Measurements from ENCODE around the gene CEP120. TPM values are rescaled to one million over a fixed set of nuclear protein-coding genes. Genes with fewer than 3 reads are reported as not detected.

The CEP120 gene
- total RNA-seq, 1 donor from 2014 or later = 19.0 TPM

- no peak overlapping the region for H3K27ac Mint-ChIP-seq (ENCODE audit: unreplicated experiment)
- H3K4me1 ChIP-seq (ENCODE audit: insufficient read depth, low read length) = no peaks in the 10 kb centered on the region
- H3K79me2 ChIP-seq (ENCODE audit: insufficient read depth, low read length) = no peaks in the 10 kb centered on the region
- no peak overlapping the region for H3K9ac ChIP-seq (ENCODE audit: low read length)
- H3K4me1 Mint-ChIP-seq (ENCODE audit: low read depth, unreplicated experiment) = peaks cover 1% of the 10 kb centered on the region
- H3K27me3 Mint-ChIP-seq (ENCODE audit: low read depth, unreplicated experiment) = no peaks in the 10 kb centered on the region
- TF ChIP-seq CTCF (IDR thresholded peaks at IDR 0.05; ENCODE audit: insufficient read depth, low read depth, low read length) = no peak
- TF ChIP-seq EZH2 (IDR thresholded peaks at IDR 0.05; ENCODE audit: insufficient read depth, low read length) = no peak
- no peak overlapping the region for H3K4me2 ChIP-seq (ENCODE audit: low read length)
- DNase-seq (ENCODE audit: low read depth) = no peak
- H3K36me3 ChIP-seq (ENCODE audit: insufficient read depth, low read length) = peaks cover 7% of the 10 kb centered on the region
- no peaks in the 10 kb centered on the region for H3K9me3 ChIP-seq (ENCODE audit: insufficient read depth, low read depth, low read length)
- peaks cover 7% of the 10 kb centered on the region for H3K36me3 Mint-ChIP-seq (ENCODE audit: low read depth, unreplicated experiment)
- H3K4me3 Mint-ChIP-seq (ENCODE audit: unreplicated experiment) = no peak overlapping the region
- no peak for FAIRE-seq
- no peaks in the 10 kb centered on the region for H4K20me1 ChIP-seq (ENCODE audit: insufficient read depth, low read length)
- H3K9me3 Mint-ChIP-seq (ENCODE audit: unreplicated experiment) = peaks cover 4% of the 10 kb centered on the region
- H3K27ac ChIP-seq (ENCODE audit: low read depth, low read length) = no peak overlapping the region
- no peak overlapping the region for H3K4me3 ChIP-seq (ENCODE audit: insufficient read depth, low read depth, low read length)
- H2AFZ ChIP-seq (ENCODE audit: low read depth, low read length) = no peak overlapping the region
- no peaks in the 10 kb centered on the region for H3K27me3 ChIP-seq (ENCODE audit: insufficient read depth, low read length)
Observed at GRCh38 chr5:123359454-123360200, 63.6 kb downstream of the CEP120 start.

DNA sequence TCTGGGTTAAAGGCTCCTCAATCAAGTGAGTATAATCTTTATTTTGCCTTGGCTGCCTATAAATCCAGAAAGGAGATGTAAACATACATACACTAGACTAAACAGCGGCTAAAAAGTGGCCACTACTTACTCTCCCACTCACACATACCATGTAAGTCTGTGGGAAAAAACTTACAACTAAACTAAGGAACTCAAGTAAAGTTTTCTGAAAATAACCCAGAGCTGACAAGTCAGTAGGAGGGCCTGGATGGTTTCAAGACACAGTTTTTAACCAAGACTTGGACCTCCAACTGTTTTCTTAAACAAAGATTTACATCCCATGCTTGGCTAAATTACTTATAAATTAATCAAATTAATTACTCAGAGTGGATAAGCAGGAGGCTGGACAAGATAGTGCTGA, 64.5 kb downstream of the CEP120 start:
- Mint-ChIP-seq H3K4me3 (ENCODE audit: unreplicated experiment) (no peak overlapping the region), H3K9me3 (ENCODE audit: unreplicated experiment) (peaks cover 4% of the 10 kb centered on the region), H3K36me3 (ENCODE audit: low read depth, unreplicated experiment) (peaks cover 7% of the 10 kb centered on the region), H3K4me1 (ENCODE audit: low read depth, unreplicated experiment) (peaks cover 1% of the 10 kb centered on the region), H3K27me3 (ENCODE audit: low read depth, unreplicated experiment) (no peaks in the 10 kb centered on the region), H3K27ac (ENCODE audit: unreplicated experiment) (no peak overlapping the region)
- Histone ChIP-seq H3K9ac (ENCODE audit: low read length) (no peak overlapping the region), H3K4me2 (ENCODE audit: low read length) (no peak overlapping the region), H3K9me3 (ENCODE audit: insufficient read depth, low read depth, low read length) (no peaks in the 10 kb centered on the region), H3K27ac (ENCODE audit: low read depth, low read length) (no peak overlapping the region), H3K4me1 (ENCODE audit: insufficient read depth, low read length) (no peaks in the 10 kb centered on the region), H3K79me2 (ENCODE audit: insufficient read depth, low read length) (no peaks in the 10 kb centered on the region), H2AFZ (ENCODE audit: low read depth, low read length) (no peak overlapping the region), H3K4me3 (ENCODE audit: insufficient read depth, low read depth, low read length) (no peak overlapping the region), H4K20me1 (ENCODE audit: insufficient read depth, low read length) (no peaks in the 10 kb centered on the region), H3K27me3 (ENCODE audit: insufficient read depth, low read length) (no peaks in the 10 kb centered on the region), H3K36me3 (ENCODE audit: insufficient read depth, low read length) (peaks cover 4% of the 10 kb centered on the region)
- FAIRE-seq = no peak
- no peak for DNase-seq (ENCODE audit: low read depth)
- TF ChIP-seq CTCF (IDR thresholded peaks at IDR 0.05; ENCODE audit: insufficient read depth, low read depth, low read length) (no peak), EZH2 (IDR thresholded peaks at IDR 0.05; ENCODE audit: insufficient read depth, low read length) (no peak)

DNA sequence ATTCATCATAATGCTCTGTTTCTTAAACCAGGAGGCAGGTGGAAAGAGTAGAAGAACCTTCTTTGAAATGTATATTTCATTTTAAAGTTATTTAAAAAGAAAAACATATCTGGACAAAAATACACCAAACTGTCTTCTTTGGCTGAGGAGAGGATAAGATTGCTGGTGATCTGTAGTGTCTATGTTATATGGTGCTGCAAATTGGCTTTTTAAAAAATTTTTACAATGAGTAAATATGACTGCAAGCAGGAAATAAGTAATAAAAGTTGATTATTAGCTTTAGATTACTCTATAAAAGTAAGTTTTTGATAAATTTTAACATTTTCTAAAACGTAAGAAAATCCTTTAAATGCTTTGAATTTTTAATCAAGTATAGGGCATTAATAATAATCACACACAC, 64.9 kb downstream of the CEP120 start:
- H3K4me2 ChIP-seq (ENCODE audit: low read length) = no peak overlapping the region

More for the DNA sequence above, 64.9 kb downstream of the CEP120 start:
- no peak overlapping the region for H3K4me3 ChIP-seq (ENCODE audit: insufficient read depth, low read depth, low read length)
- H3K27ac Mint-ChIP-seq (ENCODE audit: unreplicated experiment) = no peak overlapping the region
- no peaks in the 10 kb centered on the region for H3K27me3 Mint-ChIP-seq (ENCODE audit: low read depth, unreplicated experiment)
- peaks cover 4% of the 10 kb centered on the region for H3K9me3 Mint-ChIP-seq (ENCODE audit: unreplicated experiment)
- DNase-seq (ENCODE audit: low read depth) (no peak), FAIRE-seq (no peak)
- no peak overlapping the region for H2AFZ ChIP-seq (ENCODE audit: low read depth, low read length)
- no peak overlapping the region for H3K27ac ChIP-seq (ENCODE audit: low read depth, low read length)
- H3K9me3 ChIP-seq (ENCODE audit: insufficient read depth, low read depth, low read length) = no peaks in the 10 kb centered on the region
- H3K4me3 Mint-ChIP-seq (ENCODE audit: unreplicated experiment) = no peak overlapping the region
- peaks cover 4% of the 10 kb centered on the region for H3K36me3 ChIP-seq (ENCODE audit: insufficient read depth, low read length)
- H3K27me3 ChIP-seq (ENCODE audit: insufficient read depth, low read length) = no peaks in the 10 kb centered on the region
- H3K4me1 ChIP-seq (ENCODE audit: insufficient read depth, low read length) = no peaks in the 10 kb centered on the region
- peaks cover 7% of the 10 kb centered on the region for H3K36me3 Mint-ChIP-seq (ENCODE audit: low read depth, unreplicated experiment)
- H3K9ac ChIP-seq (ENCODE audit: low read length) = no peak overlapping the region
- TF ChIP-seq CTCF (IDR thresholded peaks at IDR 0.05; ENCODE audit: insufficient read depth, low read depth, low read length) = no peak
- no peak for TF ChIP-seq EZH2 (IDR thresholded peaks at IDR 0.05; ENCODE audit: insufficient read depth, low read length)
- no peaks in the 10 kb centered on the region for H4K20me1 ChIP-seq (ENCODE audit: insufficient read depth, low read length)
- H3K79me2 ChIP-seq (ENCODE audit: insufficient read depth, low read length) = no peaks in the 10 kb centered on the region
- peaks cover 1% of the 10 kb centered on the region for H3K4me1 Mint-ChIP-seq (ENCODE audit: low read depth, unreplicated experiment)

Data from astrocyte (in vitro differentiated cells and primary cell).